ENCODE data around the gene SERPINH1. TPM values are rescaled to one million over a fixed set of nuclear protein-coding genes. Genes with fewer than 3 reads are reported as not detected.

SERPINH1 gene
- total and polyA plus RNA-seq, 12 donors: 93.6 to 529 (median 167) TPM

- H3K36me3 ChIP-seq (replicated peaks in 1 of 2): no peaks in the 10 kb centered on the region
- no peak overlapping the region for H3K27ac ChIP-seq
- no peaks in the 10 kb centered on the region for H3K9me3 ChIP-seq (replicated peaks in 1 of 3)
- no peaks in the 10 kb centered on the region for H3K4me1 ChIP-seq (replicated peaks in 1 of 2)
- intact Hi-C loops (cut with DNase I): no loop called here
- 94 to 96% (median 95%) methylated on average over 3 of the region's 3 CpGs for WGBS, 4 donors
- no peak overlapping the region for H3K4me3 ChIP-seq
- DNase-seq: no peak
- no peaks in the 10 kb centered on the region for H3K27me3 ChIP-seq
- no peak for TF ChIP-seq CTCF (IDR thresholded peaks at IDR 0.05)
- no peak for TF ChIP-seq POLR2A (IDR thresholded peaks at IDR 0.05)
These were observed 45.9 kb upstream of the SERPINH1 start for GRCh38 chr11:75516140-75516539.

GRCh38 chr11:75516886-75517285 lies 45.2 kb upstream of the SERPINH1 start:
- no peak for DNase-seq
- Histone ChIP-seq H3K9me3 (replicated peaks in 1 of 3) (no peaks in the 10 kb centered on the region), H3K27ac (no peak overlapping the region), H3K27me3 (no peaks in the 10 kb centered on the region), H3K4me3 (no peak overlapping the region), H3K4me1 (replicated peaks in 1 of 2) (no peaks in the 10 kb centered on the region), H3K36me3 (replicated peaks in 1 of 2) (no peaks in the 10 kb centered on the region)
- WGBS, 4 donors: 86 to 90% (median 89%) methylated on average over 7 of the region's 7 CpGs
- no peak for TF ChIP-seq POLR2A (IDR thresholded peaks at IDR 0.05)
- intact Hi-C loops (cut with DNase I): no loop called here

- WGBS, 4 donors: 83 to 88% (median 86%) methylated on average over 3 of the region's 3 CpGs
- intact Hi-C loops (cut with DNase I): no loop called here
- no peak for DNase-seq
These were observed 43.9 kb upstream of the SERPINH1 start for GRCh38 chr11:75518204-75518549.

GRCh38 chr11:75518771-75519653 lies 43.0 kb upstream of the SERPINH1 start:
- Histone ChIP-seq H3K27ac (no peak overlapping the region), H3K27me3 (no peaks in the 10 kb centered on the region), H3K4me1 (replicated peaks in 1 of 2) (peaks cover 0 to 2% of the 10 kb centered on the region in 2 donors), H3K4me3 (no peak overlapping the region), H3K36me3 (replicated peaks in 1 of 2) (no peaks in the 10 kb centered on the region), H3K9me3 (replicated peaks in 1 of 3) (no peaks in the 10 kb centered on the region)
- no peak for DNase-seq
- intact Hi-C loops (cut with DNase I): no loop called here
- WGBS, 4 donors: 69 to 80% (median 78%) methylated on average over 9 of the region's 9 CpGs
- no peak for TF ChIP-seq CTCF (IDR thresholded peaks at IDR 0.05)
- TF ChIP-seq POLR2A (IDR thresholded peaks at IDR 0.05): no peak

More at GRCh38 chr11:75518204-75518549, 43.9 kb upstream of the SERPINH1 start:
- no peak overlapping the region for H3K4me3 ChIP-seq
- H3K36me3 ChIP-seq (replicated peaks in 1 of 2): no peaks in the 10 kb centered on the region
- H3K27ac ChIP-seq: no peak overlapping the region
- H3K9me3 ChIP-seq (replicated peaks in 1 of 3): no peaks in the 10 kb centered on the region
- H3K4me1 ChIP-seq (replicated peaks in 1 of 2): no peaks in the 10 kb centered on the region
- no peak for TF ChIP-seq POLR2A (IDR thresholded peaks at IDR 0.05)
- no peak for TF ChIP-seq CTCF (IDR thresholded peaks at IDR 0.05)
- no peaks in the 10 kb centered on the region for H3K27me3 ChIP-seq
